Karpas-422 (cell line): ENCODE measurements around the gene ABAT. TPM values are rescaled to one million over a fixed set of nuclear protein-coding genes. Genes with fewer than 3 reads are reported as not detected.

Experiments used
- DNase-seq: peaks from one replicate; pipeline ENCODE4 v3.0.0-alpha.2; 2015
- H2AFZ ChIP-seq: fragments of 200-600 bp; sonication (generic); 2 replicates; pipeline ENCODE4 v1.6.1; 2014; ENCODE audit warnings: antibody characterized with exemption, low read length, mixed read lengths
- H3K27ac ChIP-seq: fragments of 200-600 bp; sonication (generic); 2 replicates; pipeline ENCODE4 v1.5.1; 2014; ENCODE audit warnings: mild to moderate bottlenecking, low read length, moderate library complexity
- H3K27me3 ChIP-seq: fragments of 200-600 bp; sonication (generic); 2 replicates; pipeline ENCODE4 v1.6.1; 2014; ENCODE audit warnings: low read length, mixed read lengths
- H3K36me3 ChIP-seq: fragments of 200-600 bp; sonication (generic); 2 replicates; pipeline ENCODE4 v1.6.1; 2014; ENCODE audit warnings: low read length, mixed read lengths; ENCODE audit not compliant: insufficient read depth
- H3K4me1 ChIP-seq: fragments of 200-600 bp; sonication (generic); 2 replicates; pipeline ENCODE4 v1.6.1; 2014; ENCODE audit warnings: mild to moderate bottlenecking, low read length, mixed read lengths
- H3K4me2 ChIP-seq: fragments of 200-600 bp; sonication (generic); 2 replicates; pipeline ENCODE4 v1.6.1; 2014; ENCODE audit warnings: low read length, low read depth, mild to moderate bottlenecking; ENCODE audit not compliant: poor library complexity, severe bottlenecking
- H3K4me3 ChIP-seq: fragments of 200-600 bp; sonication (generic); 2 replicates; pipeline ENCODE4 v1.5.1; 2014; ENCODE audit warnings: mild to moderate bottlenecking, antibody characterized with exemption, low read length, mixed read lengths
- H3K79me2 ChIP-seq: fragments of 200-600 bp; sonication (generic); 2 replicates; pipeline ENCODE4 v1.6.1; 2014; ENCODE audit warnings: mild to moderate bottlenecking, low read length, mixed read lengths
- H3K9ac ChIP-seq: fragments of 200-600 bp; sonication (generic); 2 replicates; pipeline ENCODE4 v1.6.0; 2014; ENCODE audit warnings: low read length
- H3K9me2 ChIP-seq: fragments of 200-600 bp; sonication (generic), shearing (Covaris generic); replicated peaks from 2 replicates; pipeline ENCODE4 v1.6.0; 2014; ENCODE audit warnings: mild to moderate bottlenecking, low read length, moderate library complexity; ENCODE audit not compliant: insufficient read depth
- H3K9me3 ChIP-seq: fragments of 300-700, 200-600 bp; sonication (generic); 2 replicates; pipeline ENCODE4 v1.6.1; 2014; ENCODE audit warnings: low read length, mixed read lengths
- H4K20me1 ChIP-seq: fragments of 200-600 bp; sonication (generic); 2 replicates; pipeline ENCODE4 v1.6.1; 2014; ENCODE audit warnings: mild to moderate bottlenecking, antibody characterized with exemption, low read length, low read depth; ENCODE audit not compliant: insufficient read depth
- total RNA-seq: library from RNA; depleted of rRNA; stranded (reverse); fragments of >200 nt; shearing (Covaris generic); gene quantifications from 2 replicates; pipeline ENCODE4 v1.2.3, GENCODE V29; 2014; ENCODE audit warnings: low replicate concordance

Gene ABAT
- total RNA-seq, 1 experiment from 2014 or later = 8.2 TPM

DNA sequence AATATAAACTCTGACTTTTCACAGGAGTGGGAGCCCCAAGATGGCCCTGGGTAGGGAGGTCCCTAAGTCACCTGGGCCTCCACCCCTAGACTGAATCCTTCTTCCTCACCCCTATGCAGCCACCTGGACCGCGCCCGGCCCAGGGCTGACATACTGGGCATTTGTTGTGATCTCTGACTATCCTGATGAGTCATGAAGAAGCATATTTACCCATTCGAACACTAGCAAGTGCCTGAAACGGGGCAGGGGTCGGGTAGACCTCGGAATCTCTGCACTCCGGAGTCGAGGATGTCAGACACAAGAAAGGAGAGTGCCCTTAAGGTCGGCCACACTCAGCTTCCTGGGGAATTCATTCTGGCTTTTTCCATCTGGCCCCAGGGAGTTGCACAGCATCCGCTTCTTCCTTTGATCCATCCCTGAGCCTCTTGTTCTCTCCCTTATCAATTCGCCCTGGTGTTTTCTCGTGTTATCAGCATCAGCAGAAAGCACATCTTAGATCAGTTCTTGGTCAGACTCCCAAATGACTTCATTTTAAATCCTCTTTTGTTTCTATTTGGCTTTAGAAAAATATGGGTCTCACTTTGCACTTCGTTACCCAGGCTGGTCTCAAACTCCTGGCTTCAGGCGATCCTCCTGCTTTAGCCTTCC lies 42.5 kb upstream of the ABAT start:
- Histone ChIP-seq H3K27ac (no peak overlapping the region), H3K4me2 (no peak overlapping the region), H3K9me2 (no peaks in the 10 kb centered on the region), H3K36me3 (peaks cover 23% of the 10 kb centered on the region; the same call in 1 of the 2 replicates), H3K27me3 (no peaks in the 10 kb centered on the region), H3K9me3 (no peaks in the 10 kb centered on the region), H4K20me1 (no peaks in the 10 kb centered on the region), H3K4me1 (no peaks in the 10 kb centered on the region), H3K79me2 (0 out of 2 replicates have a peak, but pooled peaks cover 2% of the 10 kb centered on the region), H3K9ac (no peak overlapping the region), H2AFZ (no peak overlapping the region), H3K4me3 (no peak overlapping the region)
- no peak for DNase-seq

DNA sequence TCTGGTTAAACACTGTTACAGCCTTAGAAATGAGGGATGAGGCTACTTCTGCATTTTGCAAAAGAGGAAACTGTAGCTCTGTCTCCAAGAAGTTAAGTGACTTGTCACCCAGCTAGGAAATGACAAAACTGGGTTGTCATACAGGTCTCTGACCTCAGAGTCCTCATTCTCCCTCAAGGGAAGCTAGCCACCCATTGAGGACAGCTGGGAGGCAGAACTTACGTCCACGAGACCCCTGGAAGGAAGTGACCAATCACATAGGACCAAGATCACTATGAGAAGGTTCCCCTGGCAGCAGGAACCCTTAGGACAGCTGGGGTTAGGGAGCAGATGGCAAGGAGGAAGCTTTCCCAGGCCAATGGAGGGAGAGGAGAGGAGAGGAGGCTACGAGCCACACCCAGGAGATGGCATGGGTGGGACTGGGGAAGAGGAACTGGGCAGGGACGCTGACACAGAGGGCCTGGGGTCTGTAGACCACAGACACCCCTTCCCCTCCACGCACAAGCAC lies 41.7 kb upstream of the ABAT start:
- Histone ChIP-seq H3K9ac (no peak overlapping the region), H3K27ac (no peak overlapping the region)

GRCh38 chr16:8634991-8635736 lies 39.3 kb upstream of the ABAT start:
- no peak overlapping the region for H3K27ac ChIP-seq
- peak; percentile 84 for DNase-seq
- peaks cover 20% of the 10 kb centered on the region; the same call in 1 of the 2 replicates for H3K36me3 ChIP-seq
- H2AFZ ChIP-seq = no peak overlapping the region
- H3K27me3 ChIP-seq = no peaks in the 10 kb centered on the region
- no peaks in the 10 kb centered on the region for H3K9me3 ChIP-seq
- no peak overlapping the region for H3K4me2 ChIP-seq
- no peak overlapping the region for H3K9ac ChIP-seq
- no peaks in the 10 kb centered on the region for H3K4me1 ChIP-seq
- no peaks in the 10 kb centered on the region for H4K20me1 ChIP-seq
- H3K9me2 ChIP-seq = no peaks in the 10 kb centered on the region
- no peaks in the 10 kb centered on the region for H3K79me2 ChIP-seq
- H3K4me3 ChIP-seq = no peak overlapping the region

More for the DNA sequence above, 41.7 kb upstream of the ABAT start:
- H3K27me3 ChIP-seq = no peaks in the 10 kb centered on the region
- no peaks in the 10 kb centered on the region for H4K20me1 ChIP-seq
- peaks cover 23% of the 10 kb centered on the region; the same call in 1 of the 2 replicates for H3K36me3 ChIP-seq
- no peak overlapping the region for H3K4me3 ChIP-seq
- H3K9me2 ChIP-seq = no peaks in the 10 kb centered on the region
- H2AFZ ChIP-seq = no peak overlapping the region
- no peaks in the 10 kb centered on the region for H3K9me3 ChIP-seq
- H3K4me1 ChIP-seq = no peaks in the 10 kb centered on the region
- H3K4me2 ChIP-seq = no peak overlapping the region
- H3K79me2 ChIP-seq = 0 out of 2 replicates have a peak, but pooled peaks cover 2% of the 10 kb centered on the region
- no peak for DNase-seq

DNA sequence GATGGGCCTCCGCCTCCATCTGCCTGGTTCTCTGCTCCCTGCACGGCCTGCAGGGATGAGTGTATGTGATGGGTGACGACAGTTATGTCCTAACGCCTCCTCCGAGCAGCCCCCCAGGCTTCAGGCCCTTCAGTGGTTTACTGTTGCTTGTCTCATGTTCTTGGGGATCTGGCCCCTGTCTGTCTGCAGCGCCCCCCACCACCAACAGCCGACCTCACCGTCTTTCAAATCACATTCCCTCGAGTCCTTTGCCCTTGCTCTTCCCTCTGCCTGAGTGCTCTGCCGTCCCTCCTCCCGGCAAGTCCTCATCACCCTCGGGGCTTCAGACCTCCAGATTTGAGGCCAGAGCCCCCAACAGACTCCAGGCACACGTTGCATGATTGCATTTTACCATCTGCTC lies 34.7 kb upstream of the ABAT start:
- H3K4me2 ChIP-seq = no peak overlapping the region
- no peaks in the 10 kb centered on the region for H3K79me2 ChIP-seq
- H3K27ac ChIP-seq = no peak overlapping the region
- H3K36me3 ChIP-seq = peaks cover 31% of the 10 kb centered on the region
- no peak overlapping the region for H3K9ac ChIP-seq
- no peak for DNase-seq
- H3K27me3 ChIP-seq = no peaks in the 10 kb centered on the region
- no peak overlapping the region for H3K4me3 ChIP-seq
- no peaks in the 10 kb centered on the region for H3K9me3 ChIP-seq
- H3K4me1 ChIP-seq = no peaks in the 10 kb centered on the region
- H4K20me1 ChIP-seq = no peaks in the 10 kb centered on the region
- H3K9me2 ChIP-seq = no peaks in the 10 kb centered on the region
- H2AFZ ChIP-seq = no peak overlapping the region

- H3K4me2 ChIP-seq = no peak overlapping the region
- no peak overlapping the region for H3K27ac ChIP-seq
- no peaks in the 10 kb centered on the region for H3K79me2 ChIP-seq
- H4K20me1 ChIP-seq = no peaks in the 10 kb centered on the region
- H3K9ac ChIP-seq = no peak overlapping the region
- H2AFZ ChIP-seq = no peak overlapping the region
- no peaks in the 10 kb centered on the region for H3K9me2 ChIP-seq
- no peak for DNase-seq
- H3K4me1 ChIP-seq = no peaks in the 10 kb centered on the region
- H3K36me3 ChIP-seq = peaks cover 19% of the 10 kb centered on the region
- no peak overlapping the region for H3K4me3 ChIP-seq
- H3K9me3 ChIP-seq = no peaks in the 10 kb centered on the region
- no peaks in the 10 kb centered on the region for H3K27me3 ChIP-seq
Observed at GRCh38 chr16:8641671-8642070, 32.7 kb upstream of the ABAT start.

- Histone ChIP-seq H4K20me1 (no peaks in the 10 kb centered on the region), H3K9me2 (no peaks in the 10 kb centered on the region), H3K9me3 (no peaks in the 10 kb centered on the region), H3K4me2 (no peak overlapping the region), H3K27me3 (no peaks in the 10 kb centered on the region), H3K79me2 (no peaks in the 10 kb centered on the region), H3K4me3 (no peak overlapping the region), H2AFZ (no peak overlapping the region), H3K36me3 (peaks cover 19% of the 10 kb centered on the region), H3K9ac (no peak overlapping the region), H3K4me1 (no peaks in the 10 kb centered on the region), H3K27ac (no peak overlapping the region)
- no peak for DNase-seq
Observed at GRCh38 chr16:8642146-8642545, 32.3 kb upstream of the ABAT start.

DNA sequence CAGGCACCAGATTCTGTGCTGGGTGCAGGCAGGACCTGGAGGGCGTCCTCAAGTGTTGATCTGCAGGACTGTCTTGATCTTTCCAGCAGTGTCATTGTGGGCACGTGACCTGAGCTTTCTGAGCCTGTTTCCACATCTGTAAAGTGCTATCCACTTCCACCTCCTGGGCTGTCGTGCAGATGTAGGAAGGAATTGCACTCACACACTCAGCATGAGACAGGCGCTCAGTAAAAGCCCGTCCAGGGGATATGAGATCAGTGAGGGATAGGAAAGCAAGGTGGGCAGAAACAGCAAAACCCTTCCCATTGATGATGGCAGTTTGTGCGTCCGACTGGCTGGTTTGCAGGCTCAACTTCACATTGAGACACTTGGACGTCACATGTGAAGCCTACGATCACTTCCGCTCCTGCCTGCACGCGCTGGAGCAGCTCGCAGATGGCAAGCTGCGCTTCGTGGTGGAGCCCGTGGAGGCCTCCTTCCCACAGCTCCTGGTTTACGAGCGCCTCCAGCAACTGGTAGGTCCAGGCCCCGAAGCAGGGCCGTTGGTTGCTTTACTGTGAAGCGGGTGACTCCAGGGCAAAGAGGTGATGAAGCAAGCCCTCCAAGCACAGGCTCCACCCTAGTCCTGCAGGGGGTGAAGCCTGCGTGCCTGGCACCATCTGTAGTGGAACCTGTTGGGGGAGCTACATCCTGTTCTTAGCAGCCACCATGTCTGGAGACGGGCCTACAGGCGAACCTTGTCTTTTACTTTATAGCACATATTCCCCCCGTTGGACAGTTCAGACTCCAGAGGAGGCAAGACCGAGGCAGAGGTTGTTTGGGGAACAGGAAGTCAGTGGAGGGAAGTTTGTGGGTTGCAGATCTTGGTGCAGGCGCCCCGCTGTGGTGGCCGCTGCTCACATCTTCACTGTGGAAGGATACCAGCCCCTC lies 29.9 kb upstream of the ABAT start:
- no peak overlapping the region for H2AFZ ChIP-seq
- no peak overlapping the region for H3K4me3 ChIP-seq
- H3K27me3 ChIP-seq = no peaks in the 10 kb centered on the region
- H3K36me3 ChIP-seq = peaks cover 26% of the 10 kb centered on the region
- no peak overlapping the region for H3K4me2 ChIP-seq
- H4K20me1 ChIP-seq = no peaks in the 10 kb centered on the region
- no peak overlapping the region for H3K27ac ChIP-seq
- no peaks in the 10 kb centered on the region for H3K9me2 ChIP-seq
- no peak for DNase-seq
- no peaks in the 10 kb centered on the region for H3K4me1 ChIP-seq
- no peaks in the 10 kb centered on the region for H3K9me3 ChIP-seq
- no peak overlapping the region for H3K9ac ChIP-seq
- no peaks in the 10 kb centered on the region for H3K79me2 ChIP-seq

GRCh38 chr16:8645141-8645521 lies 29.3 kb upstream of the ABAT start:
- H3K27me3 ChIP-seq = no peaks in the 10 kb centered on the region
- no peaks in the 10 kb centered on the region for H3K9me2 ChIP-seq
- H3K9me3 ChIP-seq = no peaks in the 10 kb centered on the region
- H3K9ac ChIP-seq = no peak overlapping the region
- no peaks in the 10 kb centered on the region for H3K79me2 ChIP-seq
- no peak overlapping the region for H3K4me2 ChIP-seq
- H4K20me1 ChIP-seq = no peaks in the 10 kb centered on the region
- no peak overlapping the region for H3K4me3 ChIP-seq
- H3K27ac ChIP-seq = no peak overlapping the region
- H3K36me3 ChIP-seq = peaks cover 26% of the 10 kb centered on the region
- H2AFZ ChIP-seq = no peak overlapping the region
- no peak for DNase-seq
- no peaks in the 10 kb centered on the region for H3K4me1 ChIP-seq
